IPS DF 6.9 (cell line): ENCODE results near the gene ZNF668.

Source experiments
- DNase-seq: peaks from one replicate; pipeline ENCODE4 v3.0.0-alpha.2; 2013; ENCODE audit warnings: low read depth, low spot score
- H3K27ac ChIP-seq: one replicate; pipeline ENCODE4 v1.5.1; 2013; ENCODE audit warnings: low read length, control low read depth
- H3K27me3 ChIP-seq: 2 replicates; pipeline ENCODE4 v1.6.1; 2013; ENCODE audit warnings: mild to moderate bottlenecking, low read length; ENCODE audit not compliant: control insufficient read depth, insufficient read depth
- H3K36me3 ChIP-seq: 2 replicates; pipeline ENCODE4 v1.6.1; 2013; ENCODE audit warnings: low read length; ENCODE audit not compliant: control insufficient read depth, insufficient read depth
- H3K4me1 ChIP-seq: 2 replicates; pipeline ENCODE4 v1.6.1; 2013; ENCODE audit warnings: low read length; ENCODE audit not compliant: control insufficient read depth, insufficient read depth
- H3K4me3 ChIP-seq: 2 replicates; pipeline ENCODE4 v1.5.1; 2013; ENCODE audit warnings: mild to moderate bottlenecking, low read length
- H3K9me3 ChIP-seq: 2 replicates; pipeline ENCODE4 v1.6.1; 2013; ENCODE audit warnings: low read length, inconsistent platforms; ENCODE audit not compliant: control insufficient read depth, insufficient read depth
- WGBS: extraction: QIAGEN DNeasy Blood & Tissue Kit; methylation state at CpG from one replicate; pipeline ENCODE4 v1.1.7; 2013; ENCODE audit warnings: mixed read lengths, missing lambda C conversion rate; ENCODE audit not compliant: insufficient read length, insufficient coverage; 5-methylcytosine and 5-hydroxymethylcytosine counted together

Gene ZNF668

GRCh38 chr16:31073970-31074813 lies at the start of gene ZNF668, which contains the start of gene ZNF646:
TSS of gene ZNF668 (minus strand) at chr16:31074240. CDS start at chr16:31064459, 9,781 bp downstream.
TSS of gene ZNF646 (plus strand) at chr16:31074422. CDS start at chr16:31076325, 1,903 bp downstream.
- Histone ChIP-seq H3K4me1 (no peaks in the 10 kb centered on the region), H3K36me3 (peaks cover 26% of the 10 kb centered on the region), H3K27me3 (no peaks in the 10 kb centered on the region), H3K9me3 (no peaks in the 10 kb centered on the region), H3K27ac (no peak within 1 kb of the TSS), H3K4me3 (peak within 1 kb of the TSS; percentile 92)
- no CpG with 5 or more reads among the region's 48 CpGs for WGBS
- peak; percentile 99 for DNase-seq

GRCh38 chr16:31120129-31120528 lies 46.1 kb upstream of the ZNF668 start:
- no CpG with 5 or more reads among the region's 16 CpGs for WGBS
- H3K27ac ChIP-seq = no peak overlapping the region
- H3K4me3 ChIP-seq = no peak overlapping the region
- no peaks in the 10 kb centered on the region for H3K9me3 ChIP-seq
- H3K27me3 ChIP-seq = no peaks in the 10 kb centered on the region
- H3K4me1 ChIP-seq = no peaks in the 10 kb centered on the region
- DNase-seq = no peak
- peaks cover 10% of the 10 kb centered on the region; the same call in 1 of the 2 replicates for H3K36me3 ChIP-seq

GRCh38 chr16:31118223-31119155 lies 44.4 kb upstream of the ZNF668 start:
- no peak overlapping the region for H3K27ac ChIP-seq
- H3K27me3 ChIP-seq = no peaks in the 10 kb centered on the region
- DNase-seq = no peak
- peak overlapping the region; percentile 39; the same call in 1 of the 2 replicates for H3K4me3 ChIP-seq
- WGBS = no CpG with 5 or more reads among the region's 9 CpGs
- peaks cover 10% of the 10 kb centered on the region; the same call in 1 of the 2 replicates for H3K36me3 ChIP-seq
- H3K9me3 ChIP-seq = no peaks in the 10 kb centered on the region
- no peaks in the 10 kb centered on the region for H3K4me1 ChIP-seq

GRCh38 chr16:31117384-31118222 lies 43.6 kb upstream of the ZNF668 start, which contains the start of gene KAT8:
TSS of gene KAT8 (plus strand) at chr16:31117664. CDS start at chr16:31117682, 18 bp downstream.
- H3K4me3 ChIP-seq = peak within 1 kb of the TSS; percentile 75; the same call in 1 of the 2 replicates
- H3K4me1 ChIP-seq = no peaks in the 10 kb centered on the region
- H3K27me3 ChIP-seq = no peaks in the 10 kb centered on the region
- no peak within 1 kb of the TSS for H3K27ac ChIP-seq
- DNase-seq = no peak
- WGBS = no CpG with 5 or more reads among the region's 68 CpGs
- no peaks in the 10 kb centered on the region for H3K9me3 ChIP-seq
- peaks cover 10% of the 10 kb centered on the region for H3K36me3 ChIP-seq

GRCh38 chr16:31114468-31114867 lies 40.4 kb upstream of the ZNF668 start:
- no peak for DNase-seq

GRCh38 chr16:31113121-31114120 lies 39.4 kb upstream of the ZNF668 start:
- H3K36me3 ChIP-seq = peaks cover 7% of the 10 kb centered on the region
- H3K27ac ChIP-seq = no peak overlapping the region
- no CpG with 5 or more reads among the region's 5 CpGs for WGBS
- H3K9me3 ChIP-seq = no peaks in the 10 kb centered on the region
- no peak for DNase-seq
- no peaks in the 10 kb centered on the region for H3K27me3 ChIP-seq
- 0 out of 2 replicates have a peak, but pooled peaks cover 2% of the 10 kb centered on the region for H3K4me1 ChIP-seq
- no peak overlapping the region for H3K4me3 ChIP-seq

More at GRCh38 chr16:31114468-31114867, 40.4 kb upstream of the ZNF668 start:
- H3K27me3 ChIP-seq = no peaks in the 10 kb centered on the region
- no peaks in the 10 kb centered on the region for H3K9me3 ChIP-seq
- no peaks in the 10 kb centered on the region for H3K4me1 ChIP-seq
- H3K4me3 ChIP-seq = no peak overlapping the region
- H3K36me3 ChIP-seq = peaks cover 7% of the 10 kb centered on the region
- H3K27ac ChIP-seq = no peak overlapping the region
- WGBS = no CpG with 5 or more reads among the region's 8 CpGs

- no peak overlapping the region for H3K27ac ChIP-seq
These were observed 38.7 kb upstream of the ZNF668 start for GRCh38 chr16:31112711-31113110.

GRCh38 chr16:31111881-31112466 lies 37.9 kb upstream of the ZNF668 start:
- Histone ChIP-seq H3K4me3 (no peak overlapping the region), H3K36me3 (peaks cover 7% of the 10 kb centered on the region), H3K27ac (no peak overlapping the region), H3K27me3 (no peaks in the 10 kb centered on the region), H3K9me3 (no peaks in the 10 kb centered on the region), H3K4me1 (0 out of 2 replicates have a peak, but pooled peaks cover 2% of the 10 kb centered on the region)
- DNase-seq = no peak
- WGBS = no CpG with 5 or more reads among the region's 23 CpGs

More at GRCh38 chr16:31112711-31113110, 38.7 kb upstream of the ZNF668 start:
- no peaks in the 10 kb centered on the region for H3K27me3 ChIP-seq
- no CpG with 5 or more reads among the region's 2 CpGs for WGBS
- no peak for DNase-seq
- H3K36me3 ChIP-seq = peaks cover 7% of the 10 kb centered on the region
- 0 out of 2 replicates have a peak, but pooled peaks cover 2% of the 10 kb centered on the region for H3K4me1 ChIP-seq
- H3K9me3 ChIP-seq = no peaks in the 10 kb centered on the region
- H3K4me3 ChIP-seq = no peak overlapping the region
